ENCODE measurements around the gene PTPRN2.

The PTPRN2 gene

DNA sequence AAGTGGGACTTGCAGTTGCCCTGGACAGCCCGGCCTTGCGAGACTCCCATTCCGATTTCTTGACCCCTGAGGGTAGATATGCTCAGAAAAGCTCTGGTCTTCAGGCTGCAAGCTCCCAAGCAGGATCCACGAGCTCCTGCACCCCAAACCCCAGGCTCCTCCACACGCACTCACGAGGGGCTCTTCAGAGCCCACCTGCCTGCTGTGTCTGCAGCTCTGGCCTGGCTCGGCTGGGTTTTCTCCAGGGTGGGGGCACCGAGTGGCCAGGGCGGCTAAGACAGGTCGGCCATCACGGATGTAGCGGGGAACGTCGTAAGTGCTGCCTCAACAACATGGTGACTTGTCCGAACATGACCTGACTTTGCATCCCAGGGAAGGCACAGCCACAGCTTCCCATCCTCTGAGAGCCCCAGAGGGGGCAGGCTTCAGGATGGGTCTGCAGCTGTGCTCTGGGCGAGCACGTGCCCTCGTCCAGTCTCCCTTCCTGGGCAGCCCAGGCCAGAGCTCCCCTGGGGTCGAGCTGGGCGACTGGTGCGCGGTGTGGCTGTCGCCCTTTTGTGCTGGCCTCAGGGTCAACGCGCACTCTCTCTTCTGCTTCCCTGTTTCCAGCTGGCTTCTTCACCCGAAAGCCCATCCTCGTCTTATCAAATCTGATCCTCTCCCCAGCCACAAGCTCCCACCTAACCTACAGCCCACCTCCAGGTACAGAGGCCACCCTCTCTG is 835.5 kb downstream of the PTPRN2 start:
- POLR2A ChIA-PET = no interaction called here
- TF ChIP-seq ELF4 (IDR thresholded peaks at IDR 0.05) (no peak), FOXA1 (IDR thresholded peaks at IDR 0.05) (no peak), HDGF (IDR thresholded peaks at IDR 0.05; ENCODE audit: borderline replicate concordance) (no peak), BHLHE40 (IDR thresholded peaks at IDR 0.05; ENCODE audit: borderline replicate concordance) (no peak), SUZ12 (IDR thresholded peaks at IDR 0.05) (no peak), CTBP1 (IDR thresholded peaks at IDR 0.05; ENCODE audit: borderline replicate concordance) (no peak)
- DNase-seq (ENCODE audit: extremely low spot score) = no peak
- CTCF ChIA-PET = no interaction called here

DNA sequence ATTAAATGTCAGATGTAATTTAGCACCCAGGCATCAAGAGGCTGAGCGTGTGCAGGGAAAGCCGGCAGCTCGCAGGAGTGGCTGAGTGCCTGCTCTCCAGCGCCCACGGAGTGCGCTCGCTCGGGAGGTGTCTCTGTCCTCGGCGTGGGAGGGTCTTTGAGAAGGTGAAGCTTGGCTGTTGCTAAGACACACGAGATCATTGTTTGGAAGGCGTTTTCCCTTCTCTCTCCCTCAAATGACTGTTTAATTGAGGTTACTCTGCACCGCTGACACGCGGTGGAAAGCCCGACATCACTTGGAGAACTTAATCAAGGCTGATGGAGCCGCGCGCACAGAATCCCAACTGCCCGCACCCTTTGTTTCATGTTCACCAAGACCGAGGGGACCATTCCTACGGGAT is 836.2 kb downstream of the PTPRN2 start:
- ChIA-PET POLR2A (no interaction called here), CTCF (no interaction called here)
- TF ChIP-seq, protein P1, sequence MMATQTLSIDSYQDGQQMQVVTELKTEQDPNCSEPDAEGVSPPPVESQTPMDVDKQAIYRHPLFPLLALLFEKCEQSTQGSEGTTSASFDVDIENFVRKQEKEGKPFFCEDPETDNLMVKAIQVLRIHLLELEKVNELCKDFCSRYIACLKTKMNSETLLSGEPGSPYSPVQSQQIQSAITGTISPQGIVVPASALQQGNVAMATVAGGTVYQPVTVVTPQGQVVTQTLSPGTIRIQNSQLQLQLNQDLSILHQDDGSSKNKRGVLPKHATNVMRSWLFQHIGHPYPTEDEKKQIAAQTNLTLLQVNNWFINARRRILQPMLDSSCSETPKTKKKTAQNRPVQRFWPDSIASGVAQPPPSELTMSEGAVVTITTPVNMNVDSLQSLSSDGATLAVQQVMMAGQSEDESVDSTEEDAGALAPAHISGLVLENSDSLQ (IDR thresholded peaks at IDR 0.05) = no peak
- no peak for TF ChIP-seq SP1 (IDR thresholded peaks at IDR 0.05)
- no peak for TF ChIP-seq CTBP1 (IDR thresholded peaks at IDR 0.05; ENCODE audit: borderline replicate concordance)
- TF ChIP-seq ELF4 (IDR thresholded peaks at IDR 0.05) = no peak
- TF ChIP-seq FOXK2 (IDR thresholded peaks at IDR 0.05) = no peak
- TF ChIP-seq ZNF384 (IDR thresholded peaks at IDR 0.05) = no peak
- no peak for TF ChIP-seq FOXA1 (IDR thresholded peaks at IDR 0.05)
- TF ChIP-seq LEF1 (IDR thresholded peaks at IDR 0.05; ENCODE audit: borderline replicate concordance) = no peak
- TF ChIP-seq L3MBTL2 (conservative IDR thresholded peaks at IDR 0.05) = no peak
- no peak for TF ChIP-seq NFRKB (IDR thresholded peaks at IDR 0.05)
- TF ChIP-seq SUZ12 (IDR thresholded peaks at IDR 0.05) = no peak
- no peak for TF ChIP-seq FOXM1 (IDR thresholded peaks at IDR 0.05; ENCODE audit: borderline replicate concordance)
- no peak for TF ChIP-seq TARDBP (IDR thresholded peaks at IDR 0.05)
- DNase-seq (ENCODE audit: extremely low spot score) = no peak

DNA sequence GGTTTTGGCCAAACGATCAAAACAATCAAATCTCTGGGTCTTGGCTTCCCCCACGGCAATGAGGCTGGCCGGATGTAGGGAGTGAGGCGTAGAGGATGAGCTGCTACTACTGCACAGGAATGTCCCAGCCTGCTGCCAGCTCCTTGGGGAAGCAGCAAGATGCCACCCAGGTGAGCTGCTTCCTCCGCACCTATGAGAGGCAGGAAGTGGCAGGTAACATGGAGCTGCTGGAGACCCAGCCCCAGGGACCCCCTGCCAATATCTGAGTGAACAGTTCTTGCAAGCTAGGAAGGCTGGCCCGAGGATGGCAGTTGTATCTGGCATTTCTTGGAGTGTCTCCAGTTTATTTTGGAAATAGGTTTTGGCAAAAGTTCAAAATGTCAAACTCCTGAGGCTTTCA is 837.3 kb downstream of the PTPRN2 start:
- CTCF ChIA-PET = interaction anchor here (0.7 kb wide), 1 partner anchor 34 kb away, joined by 3 read pairs; no protein-coding TSS in a partner anchor
- TF ChIP-seq FOXK2 (IDR thresholded peaks at IDR 0.05) = no peak
- no peak for TF ChIP-seq LEF1 (IDR thresholded peaks at IDR 0.05; ENCODE audit: borderline replicate concordance)
- no peak for TF ChIP-seq ZNF384 (IDR thresholded peaks at IDR 0.05)
- TF ChIP-seq SP1 (IDR thresholded peaks at IDR 0.05) = no peak
- no peak for TF ChIP-seq ELF4 (IDR thresholded peaks at IDR 0.05)
- no peak for TF ChIP-seq FOXM1 (IDR thresholded peaks at IDR 0.05; ENCODE audit: borderline replicate concordance)
- TF ChIP-seq, protein P1 (IDR thresholded peaks at IDR 0.05) = no peak
- no peak for TF ChIP-seq SUZ12 (IDR thresholded peaks at IDR 0.05)
- TF ChIP-seq L3MBTL2 (conservative IDR thresholded peaks at IDR 0.05) = no peak
- no peak for TF ChIP-seq FOXA1 (IDR thresholded peaks at IDR 0.05)
- TF ChIP-seq NFRKB (IDR thresholded peaks at IDR 0.05) = no peak
- no peak for TF ChIP-seq CTBP1 (IDR thresholded peaks at IDR 0.05; ENCODE audit: borderline replicate concordance)
- no peak for TF ChIP-seq BHLHE40 (IDR thresholded peaks at IDR 0.05; ENCODE audit: borderline replicate concordance)
- TF ChIP-seq HDGF (IDR thresholded peaks at IDR 0.05; ENCODE audit: borderline replicate concordance) = no peak
- no peak for TF ChIP-seq TARDBP (IDR thresholded peaks at IDR 0.05)
- no peak for TF ChIP-seq ARNT (IDR thresholded peaks at IDR 0.05)
- POLR2A ChIA-PET = no interaction called here
- DNase-seq (ENCODE audit: extremely low spot score) = no peak

DNA sequence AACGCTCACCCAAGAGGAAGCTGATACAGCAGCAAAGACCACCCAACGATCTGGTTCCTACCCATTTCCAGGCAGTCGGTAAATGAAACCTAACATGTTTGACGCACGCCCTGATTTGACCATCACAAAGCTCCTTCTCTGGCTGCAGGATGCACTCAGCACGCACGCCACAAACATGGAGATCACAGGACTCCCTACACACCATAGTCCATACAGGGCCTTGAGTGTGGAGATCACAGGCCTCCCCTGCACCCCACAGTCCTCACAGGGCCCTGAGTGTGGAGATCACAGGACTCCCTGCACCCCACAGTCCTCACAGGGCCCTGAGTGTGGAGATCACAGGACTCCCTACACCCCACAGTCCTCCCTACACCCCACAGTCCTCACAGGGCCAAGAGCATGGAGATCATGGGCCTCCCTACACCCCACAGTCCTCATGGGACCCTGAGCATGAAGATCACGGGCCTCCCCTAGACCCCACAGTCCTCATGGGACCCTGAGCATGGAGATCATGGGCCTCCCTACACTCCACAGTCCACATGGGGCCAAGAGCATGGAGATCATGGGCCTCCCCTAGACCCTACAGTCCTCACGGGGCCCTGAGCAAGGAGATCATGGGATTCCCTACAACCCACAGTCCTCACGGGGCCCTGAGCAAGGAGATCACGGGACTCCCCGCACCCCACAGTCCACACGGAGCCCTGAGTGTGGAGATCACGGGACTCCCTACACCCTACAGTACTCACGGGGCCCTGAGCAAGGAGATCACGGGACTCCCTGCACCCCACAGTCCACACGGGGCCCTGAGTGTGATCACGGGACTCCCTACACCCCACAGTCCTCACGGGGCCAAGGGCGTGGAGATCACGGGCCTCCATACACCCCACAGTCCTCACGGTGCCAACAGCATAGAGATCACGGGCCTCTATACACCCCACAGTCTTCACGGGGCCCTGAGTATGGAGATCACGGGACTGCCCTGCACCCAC is 841.6 kb downstream of the PTPRN2 start:
- ChIA-PET POLR2A (no interaction called here), CTCF (no interaction called here)
- DNase-seq (ENCODE audit: extremely low spot score) = no peak
- TF ChIP-seq SUZ12 (IDR thresholded peaks at IDR 0.05) (no peak), NFRKB (IDR thresholded peaks at IDR 0.05) (no peak), HDGF (IDR thresholded peaks at IDR 0.05; ENCODE audit: borderline replicate concordance) (no peak), BHLHE40 (IDR thresholded peaks at IDR 0.05; ENCODE audit: borderline replicate concordance) (no peak), CTBP1 (IDR thresholded peaks at IDR 0.05; ENCODE audit: borderline replicate concordance) (no peak), LEF1 (IDR thresholded peaks at IDR 0.05; ENCODE audit: borderline replicate concordance) (no peak), TARDBP (IDR thresholded peaks at IDR 0.05) (no peak), ELF4 (IDR thresholded peaks at IDR 0.05) (no peak), L3MBTL2 (conservative IDR thresholded peaks at IDR 0.05) (no peak), ARNT (IDR thresholded peaks at IDR 0.05) (no peak), FOXA1 (IDR thresholded peaks at IDR 0.05) (no peak), FOXK2 (IDR thresholded peaks at IDR 0.05) (no peak)
- TF ChIP-seq, protein P1 (IDR thresholded peaks at IDR 0.05) = no peak

DNA sequence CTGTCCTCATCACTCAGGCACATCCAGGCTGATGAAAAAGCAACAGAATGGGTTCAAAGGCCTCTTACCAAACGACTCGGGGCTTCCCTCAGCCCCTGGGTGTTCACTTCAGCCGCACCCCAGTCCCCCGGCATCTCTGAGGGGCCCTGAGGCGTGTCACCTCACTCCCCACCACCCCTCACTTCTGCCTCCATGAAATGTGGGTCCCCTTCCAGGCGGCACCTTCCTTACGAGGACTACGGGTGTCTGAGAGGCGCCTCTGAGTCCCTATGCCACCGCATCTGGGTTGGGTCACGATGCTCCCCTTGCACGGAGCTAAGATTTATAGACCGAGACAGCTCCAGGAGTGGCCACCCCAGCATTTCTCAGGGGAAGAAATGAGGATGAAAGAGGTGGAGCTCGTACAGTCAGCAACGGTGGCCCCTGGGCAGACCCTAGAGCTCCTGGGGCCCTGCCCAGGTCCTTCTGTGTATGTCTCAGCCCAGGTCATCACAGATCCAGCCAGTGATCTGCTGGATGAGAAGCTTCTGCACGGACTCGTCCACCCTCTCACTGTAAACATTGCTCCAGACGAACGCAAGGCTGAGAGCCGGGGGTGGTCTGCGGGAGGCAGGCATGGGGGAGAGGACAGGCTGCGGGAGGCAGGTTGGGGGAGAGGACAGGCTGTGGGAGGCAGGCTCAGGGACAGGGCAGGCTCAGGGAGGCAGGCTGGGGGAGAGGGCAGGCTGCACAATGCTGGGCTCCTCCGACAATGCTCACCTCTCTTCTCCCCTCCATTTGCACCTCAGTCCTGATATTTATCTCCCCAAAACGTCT is 842.6 kb downstream of the PTPRN2 start:
- ChIA-PET POLR2A (no interaction called here), CTCF (no interaction called here)
- TF ChIP-seq L3MBTL2 (conservative IDR thresholded peaks at IDR 0.05) (no peak), FOXM1 (IDR thresholded peaks at IDR 0.05; ENCODE audit: borderline replicate concordance) (no peak), ARNT (IDR thresholded peaks at IDR 0.05) (no peak), CTBP1 (IDR thresholded peaks at IDR 0.05; ENCODE audit: borderline replicate concordance) (no peak), SUZ12 (IDR thresholded peaks at IDR 0.05) (no peak), TARDBP (IDR thresholded peaks at IDR 0.05) (no peak), FOXA1 (IDR thresholded peaks at IDR 0.05) (no peak), LEF1 (IDR thresholded peaks at IDR 0.05; ENCODE audit: borderline replicate concordance) (no peak), NFRKB (IDR thresholded peaks at IDR 0.05) (no peak), ELF4 (IDR thresholded peaks at IDR 0.05) (no peak)
- TF ChIP-seq, protein P1 (IDR thresholded peaks at IDR 0.05) = no peak
- DNase-seq (ENCODE audit: extremely low spot score) = no peak
